ENCODE data around the gene THRSP.
A peak's percentile ranks its signal among the peaks of the same experiment; 100 is the strongest.

Gene THRSP

GRCh38 chr11:78061088-78061920 lies 2.4 kb upstream of the THRSP start:
- POLR2A ChIA-PET (ENCODE audit: low non-redundant PET): no interaction called here
- CTCF ChIA-PET: interaction anchor here (0.6 kb wide), 2 partner anchors 46 to 196 kb away, joined by 3 read pairs; no protein-coding TSS in a partner anchor
- peak overlapping the region; percentile 10; the same call in 1 of the 2 replicates for H3K27ac ChIP-seq
- no peak for DNase-seq (ENCODE audit: low spot score)
- no peak for TF ChIP-seq CTCF (conservative IDR thresholded peaks at IDR 0.05; ENCODE audit: low read depth)

- DNase-seq (ENCODE audit: low spot score): no peak
- H3K27ac ChIP-seq: peak overlapping the region; percentile 10; the same call in 1 of the 2 replicates
- no peak for TF ChIP-seq CTCF (conservative IDR thresholded peaks at IDR 0.05; ENCODE audit: low read depth)
- CTCF ChIA-PET: no interaction called here
- POLR2A ChIA-PET (ENCODE audit: low non-redundant PET): no interaction called here
Measured at GRCh38 chr11:78061921-78062311, 1.7 kb upstream of the THRSP start.

GRCh38 chr11:78062671-78063070 lies 990 bp upstream of the THRSP start:
- no peak for DNase-seq (ENCODE audit: low spot score)
- no peak overlapping the region for H3K27ac ChIP-seq
- TF ChIP-seq CTCF (conservative IDR thresholded peaks at IDR 0.05; ENCODE audit: low read depth): no peak
- ChIA-PET POLR2A (ENCODE audit: low non-redundant PET) (no interaction called here), CTCF (no interaction called here)

- CTCF ChIA-PET: no interaction called here
- no peak for TF ChIP-seq CTCF (conservative IDR thresholded peaks at IDR 0.05; ENCODE audit: low read depth)
- DNase-seq (ENCODE audit: low spot score): no peak
- POLR2A ChIA-PET (ENCODE audit: low non-redundant PET): no interaction called here
- H3K27ac ChIP-seq: no peak overlapping the region
Measured at GRCh38 chr11:78065203-78065602, 1.5 kb downstream of the THRSP start.

- ChIA-PET CTCF (no interaction called here), POLR2A (ENCODE audit: low non-redundant PET) (no interaction called here)
- no peak overlapping the region for H3K27ac ChIP-seq
- no peak for TF ChIP-seq CTCF (conservative IDR thresholded peaks at IDR 0.05; ENCODE audit: low read depth)
- DNase-seq (ENCODE audit: low spot score): no peak
Measured at GRCh38 chr11:78066471-78066870, 2.8 kb downstream of the THRSP start.

- ChIA-PET POLR2A (ENCODE audit: low non-redundant PET) (no interaction called here), CTCF (interaction anchor here (0.7 kb wide), 1 partner anchor 28 kb away, joined by 3 read pairs; no protein-coding TSS in a partner anchor)
- no peak overlapping the region for H3K27ac ChIP-seq
- no peak for TF ChIP-seq CTCF (conservative IDR thresholded peaks at IDR 0.05; ENCODE audit: low read depth)
- DNase-seq (ENCODE audit: low spot score): no peak
Measured at GRCh38 chr11:78067704-78068103, 4.0 kb downstream of the THRSP start.
